GM12878 (cell line): ENCODE data around the gene AAGAB. TPM values are rescaled to one million over a fixed set of nuclear protein-coding genes. Genes with fewer than 3 reads are reported as not detected.

ENCODE experiments used
- ATAC-seq: fragments of 200-7000 bp; cut with Tn5 transposase; 3 replicates; pipeline ENCODE4 v1.9.1; 2020; ENCODE audit warnings: mild to moderate bottlenecking, moderate library complexity
- BruUV-seq: library from RNA; stranded (reverse); fragments of 400-500 nt; replicated peaks from 2 replicates; lab custom pipeline; 2021; lab: Mats Ljungman, UMichigan
- CTCF ChIA-PET: fragments of 300-600 bp; sonication (Branson Sonifier 250); formaldehyde crosslinking; extraction: SDS; loops from one replicate; lab custom pipeline; 2021; ENCODE audit warnings: inconsistent platforms; lab: Yijun Ruan, JAX
- POLR2A ChIA-PET: fragments of 350-600 bp; formaldehyde crosslinking; extraction: SDS; loops from one replicate; lab custom pipeline; 2021; ENCODE audit warnings: inconsistent platforms; lab: Charles Lee
- RAD21 ChIA-PET: fragments of 300-600 bp; sonication (Branson Sonifier 250); formaldehyde crosslinking; loops from one replicate; lab custom pipeline; 2023; ENCODE audit warnings: antibody characterized with exemption; ENCODE audit not compliant: unreplicated experiment; lab: Charles Lee
- SMC1A ChIA-PET: fragments of 300-600 bp; sonication (Branson Sonifier 250); formaldehyde crosslinking; loops from one replicate; lab custom pipeline; 2023; ENCODE audit not compliant: unreplicated experiment, uncharacterized antibody; lab: Charles Lee
- DNase-seq: peaks from one replicate; pipeline ENCODE4 v3.0.0-alpha.2; 2011; ENCODE audit warnings: low read depth, low spot score
- FAIRE-seq: peaks from 3 replicates; lab custom pipeline; 2011; peaks lifted over from hg19 to GRCh38; lab: Jason Lieb, UNC
- H2AFZ ChIP-seq: 2 replicates; pipeline ENCODE4 v1.6.0; 2011; ENCODE audit warnings: low read depth, low read length, control low read depth; ENCODE audit not compliant: control insufficient read depth
- H3K27ac ChIP-seq: 2 replicates; pipeline ENCODE4 v1.5.1; 2011; ENCODE audit warnings: control low read depth; ENCODE audit not compliant: control insufficient read depth, insufficient read depth
- H3K27me3 ChIP-seq, 2 experiments: replicated peaks in 1 of 2; 2 replicates each; pipeline versions ENCODE4 v1.6.0 to v1.6.1; 2011; ENCODE audit warnings: low read length in 1 of 2; ENCODE audit not compliant: control insufficient read depth in 2 of 2, insufficient read depth in 2 of 2
- H3K36me3 ChIP-seq, 2 experiments: 2 replicates each; pipeline ENCODE4 v1.5.1; 2011; ENCODE audit warnings: low read length in 1 of 2; ENCODE audit not compliant: control insufficient read depth in 2 of 2, insufficient read depth in 2 of 2
- H3K4me1 ChIP-seq: 2 replicates; pipeline ENCODE4 v1.6.1; 2011; ENCODE audit warnings: mild to moderate bottlenecking, low read length, moderate library complexity, mixed read lengths; ENCODE audit not compliant: control insufficient read depth, insufficient read depth
- H3K4me2 ChIP-seq: 2 replicates; pipeline ENCODE4 v1.6.0; 2011; ENCODE audit warnings: control low read depth; ENCODE audit not compliant: control insufficient read depth, insufficient read depth
- H3K4me3 ChIP-seq: fragments of 200-600 bp; sonication (generic); 2 replicates; pipeline ENCODE4 v1.5.1; 2016
- H3K79me2 ChIP-seq: 2 replicates; pipeline ENCODE4 v1.6.0; 2011; ENCODE audit warnings: low read length; ENCODE audit not compliant: control insufficient read depth, insufficient read depth
- H3K9ac ChIP-seq: 2 replicates; pipeline ENCODE4 v1.8.0; 2011; ENCODE audit warnings: low read length, control low read depth, mixed read lengths; ENCODE audit not compliant: control insufficient read depth, insufficient read depth
- H3K9me3 ChIP-seq: replicated peaks from 3 replicates; pipeline ENCODE4 v1.5.1; 2011; ENCODE audit warnings: mild to moderate bottlenecking, low read length; ENCODE audit not compliant: control insufficient read depth, insufficient read depth
- H4K20me1 ChIP-seq: 2 replicates; pipeline ENCODE4 v1.6.0; 2011; ENCODE audit not compliant: control insufficient read depth, insufficient read depth
- BACH1 ChIP-seq: fragments of 450-650 bp; IDR thresholded peaks from 2 replicates; pipeline ENCODE4 v1.6.1; 2017; ENCODE audit warnings: mild to moderate bottlenecking, borderline replicate concordance
- CREM ChIP-seq: IDR thresholded peaks from 2 replicates; pipeline ENCODE4 v1.6.1; 2014; ENCODE audit warnings: antibody characterized with exemption, low read depth
- E2F4 ChIP-seq: IDR thresholded peaks from 2 replicates; pipeline ENCODE4 v1.6.1; 2012; ENCODE audit warnings: low read depth, low read length, improper control_type of control experiment
- EGR1 ChIP-seq, 2 experiments: IDR thresholded peaks; 1 replicate in 1 of 2; 2 replicates in 1 of 2; pipeline ENCODE4 v1.6.1; 2011 to 2012; ENCODE audit warnings: low read depth in 2 of 2, low read length in 2 of 2, borderline replicate concordance in 1 of 2, mild to moderate bottlenecking in 1 of 2, moderate library complexity in 1 of 2
- GABPA ChIP-seq: IDR thresholded peaks from 2 replicates; pipeline ENCODE4 v1.6.1; 2014; ENCODE audit warnings: antibody characterized with exemption, low read depth, mild to moderate bottlenecking, inconsistent platforms
- HCFC1 ChIP-seq: fragments of 150-350 bp; IDR thresholded peaks from 2 replicates; pipeline ENCODE4 v1.6.1; 2014; ENCODE audit warnings: low read length
- PAX5 ChIP-seq: IDR thresholded peaks from 2 replicates; pipeline ENCODE4 v1.6.1; 2011; ENCODE audit warnings: low read depth, low read length, borderline replicate concordance
- POLR2AphosphoS2 ChIP-seq: IDR thresholded peaks from 2 replicates; pipeline ENCODE4 v1.6.1; 2011; ENCODE audit warnings: low read depth, mild to moderate bottlenecking, low read length, improper control_type of control experiment, moderate library complexity
- RELA ChIP-seq: fragments of 450-650 bp; IDR thresholded peaks from 2 replicates; pipeline ENCODE4 v1.8.0; 2014; ENCODE audit warnings: borderline replicate concordance; ENCODE audit not compliant: partially characterized antibody
- TARDBP ChIP-seq: IDR thresholded peaks from 2 replicates; pipeline ENCODE4 v1.6.1; 2016; ENCODE audit warnings: borderline replicate concordance
- ZBTB33 ChIP-seq: fragments of 450-650 bp; IDR thresholded peaks from 2 replicates; pipeline ENCODE4 v1.6.1; 2017; ENCODE audit warnings: mild to moderate bottlenecking
- ZNF217 ChIP-seq: fragments of 450-650 bp; IDR thresholded peaks from 2 replicates; pipeline ENCODE4 v1.6.1; 2017; ENCODE audit warnings: antibody characterized with exemption, mild to moderate bottlenecking
- WGBS: methylation state at CpG from one replicate; pipeline ENCODE4 v1.1.6; 2016; ENCODE audit warnings: low lambda C conversion rate; ENCODE audit not compliant: insufficient replicate concordance, insufficient coverage; ENCODE audit errors: missing lambda C conversion rate; 5-methylcytosine and 5-hydroxymethylcytosine counted together
- in situ Hi-C: fragments of 300-500 bp; cut with MboI; formaldehyde crosslinking; loops from 9 replicates; pipeline ENCODE4 v1.14.3; 2018; ENCODE audit warnings: mixed read lengths
- intact Hi-C: fragments of 100-400 bp; cut with micrococcal nuclease; formaldehyde crosslinking; loops from one replicate; pipeline ENCODE4 v1.14.2; 2022; ENCODE audit not compliant: unreplicated experiment
- polyA plus RNA-seq, 11 experiments: library from polyadenylated mRNA; depleted of rRNA in 4 of 11; unstranded in 6 of 11; stranded (reverse) in 5 of 11; fragments of >200 nt; fragmentation: Nextera tagmentation in 4 of 11; fragmentation: Illumina TruSeq in 1 of 11; extraction: Ambion mirVana in 4 of 11; extraction: Trizol in 1 of 11; gene quantifications; 1 replicate in 1 of 11; 2 replicates in 10 of 11; pipeline versions ENCODE4 v1.2.1 to v1.2.3, GENCODE V29; 2011 to 2016; ENCODE audit warnings: inconsistent platforms in 2 of 11, missing spikeins in 2 of 11, low read depth in 1 of 11
- total RNA-seq, 4 experiments: library from RNA; depleted of rRNA in 3 of 4; stranded (reverse); fragments of >200 nt in 3 of 4; fragmentation: Illumina TruSeq in 1 of 4; extraction: Trizol in 1 of 4; gene quantifications; 2 replicates each; pipeline versions ENCODE4 v1.2.1 to v1.2.3, GENCODE V29; 2013 to 2021

AAGAB gene
- total and polyA plus RNA-seq, 10 of the 15 experiments (the other 5 are each of a cell fraction or from before 2014, with no cell fraction given), result 11.4 to 62.3 (median 38.0) TPM

GRCh38 chr15:67230504-67230903 is 24.0 kb downstream of the AAGAB start:
- ChIA-PET CTCF (interaction anchor here (0.8 to 0.9 kb wide), 2 partner anchors 9 to 604 kb away, joined by 3 to 4 read pairs; no protein-coding TSS in a partner anchor), SMC1A (interaction anchor here (1.1 to 2.3 kb wide), 3 partner anchors 9 to 129 kb away, joined by 3 to 9 read pairs (median 9); no protein-coding TSS in a partner anchor), POLR2A (no interaction called here), RAD21 (no interaction called here)
- ATAC-seq (no peak), DNase-seq (no peak), FAIRE-seq (no peak)
- TF ChIP-seq TARDBP (no peak), EGR1 (IDR thresholded peaks at IDR 0.05; ENCODE audit: borderline replicate concordance in 1 of 2, low read depth in 2 of 2, low read length in 2 of 2) (no peak), E2F4 (no peak), POLR2AphosphoS2 (no peak), HCFC1 (no peak), GABPA (no peak), ZBTB33 (no peak), CREM (no peak), BACH1 (no peak), RELA (no peak), PAX5 (no peak), ZNF217 (no peak)
- Histone ChIP-seq H3K9ac (no peak overlapping the region), H4K20me1 (no peaks in the 10 kb centered on the region), H2AFZ (no peak overlapping the region), H3K27me3 (no peaks in the 10 kb centered on the region), H3K4me1 (no peaks in the 10 kb centered on the region), H3K27ac (no peak overlapping the region), H3K36me3 (peaks cover 2 to 14% of the 10 kb centered on the region in 2 experiments), H3K4me3 (no peak overlapping the region), H3K4me2 (no peak overlapping the region), H3K9me3 (no peaks in the 10 kb centered on the region), H3K79me2 (no peaks in the 10 kb centered on the region)
- BruUV-seq, result no TSS peak
- WGBS, result 95% methylated on average over 2 of the region's 2 CpGs
- intact Hi-C loops (no loop called here), in situ Hi-C loops (no loop called here)
